ENCODE results near the gene STEAP2. TPM values are rescaled to one million over a fixed set of nuclear protein-coding genes. Genes with fewer than 3 reads are reported as not detected.

The STEAP2 gene
- total RNA-seq (4.2 and 4.6 TPM in 2 replicates), polyA plus RNA-seq (3.0 and 4.2 TPM in 2 replicates), polyA minus RNA-seq (7.7 and 8.7 TPM in 2 replicates), Bru-seq, nascent RNA (percentile 59 among the genes with signal in this experiment), BruChase-seq, experiment 1, labeled RNA remaining after a 6-hour chase (percentile 48 among the genes with signal in this experiment), BruChase-seq, experiment 2, labeled RNA remaining after a 2-hour chase (percentile 56 among the genes with signal in this experiment)
- polyA plus RNA-seq (2011; cell fraction: cytosol; rRNA removed), result 2.1 and 2.7 TPM in 2 replicates
- polyA plus RNA-seq (2011; cell fraction: nucleus; rRNA removed), result 10.8 and 11.0 TPM in 2 replicates
- 1.3 and 2.6 TPM in 2 replicates for polyA plus RNA-seq (2012)
- not detected for polyA minus RNA-seq (2011; cell fraction: cytosol; rRNA and poly(A)+ RNA removed)
- 10.9 and 12.7 TPM in 2 replicates for polyA minus RNA-seq (2011; cell fraction: nucleus; rRNA and poly(A)+ RNA removed)
- long read RNA-seq, partial matches to known transcripts, result 2 of 11 reads
- long read RNA-seq, other reads (novel, unspliced or antisense), result 9 of 11 reads

- H3K27ac ChIP-seq (ENCODE audit: insufficient read depth, low read depth, low read length), result peak within 1 kb of the TSS; percentile 75
- ChIA-PET POLR2A (interaction anchor here (0.8 to 1.6 kb wide), 4 partner anchors 33 to 57 kb away, joined by 3 to 6 read pairs (median 4); partner anchors contain the start of gene STEAP1), CTCF (interaction anchor here (0.7 to 5.0 kb wide), 35 partner anchors 12 to 710 kb away, joined by 3 to 70 read pairs (median 5); partner anchors contain the start of gene STEAP1)
- H3K4me3 ChIP-seq (replicated peaks in 1 of 3; ENCODE audit: insufficient read depth in 1 of 3, low read depth in 1 of 3, low read length in 3 of 3), result peak within 1 kb of the TSS; percentile 63 to 85 (median 67)
- no peaks in the 10 kb centered on the region for H4K20me1 ChIP-seq (replicated peaks; ENCODE audit: control insufficient read depth, extremely low read depth, insufficient read depth, low read length)
- H3K36me3 ChIP-seq (ENCODE audit: control insufficient read depth in 2 of 2, extremely low read depth in 1 of 2, insufficient read depth in 2 of 2, low read length in 2 of 2), result no peaks in the 10 kb centered on the region
- peak within 1 kb of the TSS; percentile 79 for H3K9ac ChIP-seq (replicated peaks; ENCODE audit: extremely low read depth, insufficient read depth, low read length)
- H2AFZ ChIP-seq (ENCODE audit: low read depth, low read length), result peak within 1 kb of the TSS; percentile 98
- H3K9me3 ChIP-seq (replicated peaks; ENCODE audit: control insufficient read depth, insufficient read depth, low read length), result no peaks in the 10 kb centered on the region
- no peak for TF ChIP-seq JUN (IDR thresholded peaks at IDR 0.05; ENCODE audit: borderline replicate concordance, insufficient read depth, insufficient read length, low read depth)
- no peak for TF ChIP-seq EZH2 (IDR thresholded peaks at IDR 0.05; ENCODE audit: borderline replicate concordance, low read depth, low read length, severe bottlenecking)
- no peak for TF ChIP-seq FOS (IDR thresholded peaks at IDR 0.05; ENCODE audit: borderline replicate concordance, insufficient read depth, low read length)
- TF ChIP-seq POLR2A (IDR thresholded peaks at IDR 0.05; ENCODE audit: low read depth, low read length), result peak; percentile 65
- TF ChIP-seq CTCF (IDR thresholded peaks at IDR 0.05; ENCODE audit: extremely low read depth in 1 of 2, insufficient read depth in 1 of 2, low read depth in 1 of 2, low read length in 2 of 2), result peak; percentile 63 to 84
- TF ChIP-seq POLR2AphosphoS5 (IDR thresholded peaks at IDR 0.05; ENCODE audit: insufficient read depth, low read depth, low read length), result peak; percentile 83
- no peak for TF ChIP-seq GATA2 (IDR thresholded peaks at IDR 0.05; ENCODE audit: insufficient read depth, insufficient read length, low read depth, low read length)
- TF ChIP-seq MYC (IDR thresholded peaks at IDR 0.05; ENCODE audit: low read depth, low read length), result no peak
- no peak for TF ChIP-seq MAX (IDR thresholded peaks at IDR 0.05; ENCODE audit: insufficient read depth, insufficient read length)
- H3K79me2 ChIP-seq (ENCODE audit: control insufficient read depth, insufficient read depth, low read length), result no peaks in the 10 kb centered on the region
- peak within 1 kb of the TSS; percentile 89 for H3K4me2 ChIP-seq (ENCODE audit: insufficient read depth, low read length)
- intact Hi-C loops (cut with micrococcal nuclease), result loop anchor here (1.0 to 2.0 kb wide), 7 partner anchors 15 to 200 kb away; partner anchors contain the start of genes CFAP69 and STEAP1
- dilution Hi-C loops (cut with MboI; ENCODE audit: extremely low pct_ligation_motif_present, low sequenced_read_pairs), result no loop called here
- H3K4me1 ChIP-seq (ENCODE audit: control insufficient read depth, extremely low read depth, insufficient read depth, low read length), result peaks cover 12% of the 10 kb centered on the region
- peak; percentile 94 for DNase-seq (ENCODE audit: low read depth, low spot score)
- FAIRE-seq, result peak; percentile 88
- H3K27me3 ChIP-seq (ENCODE audit: control insufficient read depth in 2 of 2, insufficient read depth in 2 of 2, low read length in 2 of 2), result no peaks in the 10 kb centered on the region
- H3K9me1 ChIP-seq (replicated peaks; ENCODE audit: control insufficient read depth, extremely low read depth, insufficient read depth, low read length), result no peaks in the 10 kb centered on the region
- BruUV-seq (replicated peaks), result no TSS peak
These were observed at the start of gene STEAP2 for GRCh38 chr7:90211391-90212148. Gene STEAP2 (plus strand): TSS chr7:90211740. CDS start chr7:90225083, 13,343 bp downstream.
